ENCODE data around the gene ZSWIM7. TPM values are rescaled to one million over a fixed set of nuclear protein-coding genes. Genes with fewer than 3 reads are reported as not detected.

ZSWIM7 gene
- polyA plus RNA-seq, 3 donors, result 43.1 to 70.1 (median 67.1) TPM

DNA sequence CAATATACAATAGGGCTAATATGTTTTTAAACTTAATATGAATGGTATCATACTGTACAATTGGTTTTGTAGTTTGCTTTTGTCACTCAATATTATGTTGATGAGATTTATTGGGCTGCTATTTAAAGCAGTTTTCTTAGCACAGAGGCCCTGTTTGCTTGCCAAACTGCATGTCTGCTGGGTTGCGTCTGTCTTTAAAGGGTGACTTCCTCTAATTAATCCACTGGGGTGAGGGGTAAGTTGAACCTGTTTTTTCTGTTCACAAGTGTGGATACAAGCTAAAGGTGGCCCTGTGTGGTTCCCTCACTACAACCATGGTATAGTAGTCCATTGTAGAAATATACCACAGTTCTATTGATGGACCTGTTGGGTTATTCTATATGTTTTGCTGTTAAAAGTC is 19.8 kb upstream of the ZSWIM7 start:
- H3K4me3 ChIP-seq (replicated peaks in 1 of 3; ENCODE audit: low read depth in 2 of 3, low read length in 3 of 3), result no peak overlapping the region
- H3K27ac Mint-ChIP-seq, result no peak overlapping the region
- H3K27me3 ChIP-seq (ENCODE audit: control insufficient read depth in 2 of 2, insufficient read depth in 2 of 2, low read length in 2 of 2), result no peaks in the 10 kb centered on the region
- no peak overlapping the region for H3K9ac ChIP-seq (ENCODE audit: insufficient read depth, low read length, poor library complexity, severe bottlenecking)
- TF ChIP-seq, protein P1, sequence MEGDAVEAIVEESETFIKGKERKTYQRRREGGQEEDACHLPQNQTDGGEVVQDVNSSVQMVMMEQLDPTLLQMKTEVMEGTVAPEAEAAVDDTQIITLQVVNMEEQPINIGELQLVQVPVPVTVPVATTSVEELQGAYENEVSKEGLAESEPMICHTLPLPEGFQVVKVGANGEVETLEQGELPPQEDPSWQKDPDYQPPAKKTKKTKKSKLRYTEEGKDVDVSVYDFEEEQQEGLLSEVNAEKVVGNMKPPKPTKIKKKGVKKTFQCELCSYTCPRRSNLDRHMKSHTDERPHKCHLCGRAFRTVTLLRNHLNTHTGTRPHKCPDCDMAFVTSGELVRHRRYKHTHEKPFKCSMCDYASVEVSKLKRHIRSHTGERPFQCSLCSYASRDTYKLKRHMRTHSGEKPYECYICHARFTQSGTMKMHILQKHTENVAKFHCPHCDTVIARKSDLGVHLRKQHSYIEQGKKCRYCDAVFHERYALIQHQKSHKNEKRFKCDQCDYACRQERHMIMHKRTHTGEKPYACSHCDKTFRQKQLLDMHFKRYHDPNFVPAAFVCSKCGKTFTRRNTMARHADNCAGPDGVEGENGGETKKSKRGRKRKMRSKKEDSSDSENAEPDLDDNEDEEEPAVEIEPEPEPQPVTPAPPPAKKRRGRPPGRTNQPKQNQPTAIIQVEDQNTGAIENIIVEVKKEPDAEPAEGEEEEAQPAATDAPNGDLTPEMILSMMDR (IDR thresholded peaks at IDR 0.05), result no peak
- no peak for DNase-seq
- H3K9me3 Mint-ChIP-seq, result no peaks in the 10 kb centered on the region
- intact Hi-C loops (cut with micrococcal nuclease), result no loop called here
- H3K79me2 ChIP-seq (ENCODE audit: insufficient read depth, low read length), result peaks cover 18% of the 10 kb centered on the region
- no peaks in the 10 kb centered on the region for H3K4me1 ChIP-seq (ENCODE audit: control insufficient read depth in 1 of 2, insufficient read depth in 2 of 2, low read length in 2 of 2)
- H3K36me3 ChIP-seq (replicated peaks in 1 of 2; ENCODE audit: control insufficient read depth in 1 of 2, insufficient read depth in 2 of 2, low read length in 2 of 2), result peaks cover 32 to 83% of the 10 kb centered on the region in 2 donors
- H3K27me3 Mint-ChIP-seq (ENCODE audit: low read depth in 3 of 3), result no peaks in the 10 kb centered on the region
- peaks cover 9% of the 10 kb centered on the region for H4K20me1 ChIP-seq (ENCODE audit: insufficient read depth, low read length)
- H3K36me3 Mint-ChIP-seq, result peaks cover 38 to 76% of the 10 kb centered on the region in 2 donors
- no peak overlapping the region for H3K4me3 Mint-ChIP-seq
- WGBS (ENCODE audit: insufficient coverage), result no CpG with 5 or more reads among the region's 1 CpG
- H3K9me3 ChIP-seq (replicated peaks in 1 of 2; ENCODE audit: control insufficient read depth in 1 of 2, insufficient read depth in 1 of 2, low read length in 2 of 2), result no peaks in the 10 kb centered on the region
- no peak overlapping the region for H3K4me2 ChIP-seq (replicated peaks; ENCODE audit: extremely low read depth, low read length, poor library complexity, severe bottlenecking)
- no peaks in the 10 kb centered on the region for H3K4me1 Mint-ChIP-seq
- H3K27ac ChIP-seq (ENCODE audit: low read depth in 1 of 2, low read length in 2 of 2), result no peak overlapping the region
- H2AFZ ChIP-seq (ENCODE audit: insufficient read depth, low read depth, low read length, poor library complexity, severe bottlenecking), result no peak overlapping the region

DNA sequence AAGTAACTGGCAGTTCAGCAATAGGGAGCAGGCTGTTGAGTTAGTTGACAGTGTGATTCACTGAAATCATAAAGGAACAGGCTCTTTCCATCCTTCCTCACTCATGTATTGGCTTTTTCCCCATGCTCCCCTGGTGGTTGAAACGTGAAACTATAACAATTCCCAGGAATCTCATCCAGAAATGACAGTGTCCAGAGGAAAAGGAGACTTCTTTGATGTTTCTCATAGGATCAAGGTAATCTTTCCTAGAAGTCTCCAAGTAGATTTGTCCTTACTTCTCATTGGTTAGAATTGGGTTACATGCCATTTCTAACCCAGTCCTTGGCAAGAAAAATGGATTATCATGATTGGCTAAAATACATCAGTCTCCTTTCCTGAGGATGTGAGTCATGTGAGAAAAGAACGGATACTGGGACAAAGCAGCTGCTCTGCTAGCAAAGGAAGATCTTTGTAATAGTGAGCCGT is 14.5 kb upstream of the ZSWIM7 start:
- Histone ChIP-seq H3K9me3 (replicated peaks in 1 of 2; ENCODE audit: control insufficient read depth in 1 of 2, insufficient read depth in 1 of 2, low read length in 2 of 2) (no peaks in the 10 kb centered on the region), H3K27ac (ENCODE audit: low read depth in 1 of 2, low read length in 2 of 2) (no peak overlapping the region), H3K4me3 (replicated peaks in 1 of 3; ENCODE audit: low read depth in 2 of 3, low read length in 3 of 3) (no peak overlapping the region), H4K20me1 (ENCODE audit: insufficient read depth, low read length) (peaks cover 13% of the 10 kb centered on the region), H3K9ac (ENCODE audit: insufficient read depth, low read length, poor library complexity, severe bottlenecking) (no peak overlapping the region), H3K4me1 (ENCODE audit: control insufficient read depth in 1 of 2, insufficient read depth in 2 of 2, low read length in 2 of 2) (peaks cover 3 to 16% of the 10 kb centered on the region in 2 donors), H3K36me3 (replicated peaks in 1 of 2; ENCODE audit: control insufficient read depth in 1 of 2, insufficient read depth in 2 of 2, low read length in 2 of 2) (peaks cover 40 to 64% of the 10 kb centered on the region in 2 donors), H3K27me3 (ENCODE audit: control insufficient read depth in 2 of 2, insufficient read depth in 2 of 2, low read length in 2 of 2) (no peaks in the 10 kb centered on the region), H2AFZ (ENCODE audit: insufficient read depth, low read depth, low read length, poor library complexity, severe bottlenecking) (no peak overlapping the region), H3K79me2 (ENCODE audit: insufficient read depth, low read length) (peaks cover 18% of the 10 kb centered on the region), H3K4me2 (replicated peaks; ENCODE audit: extremely low read depth, low read length, poor library complexity, severe bottlenecking) (no peak overlapping the region)
- H3K9me3 Mint-ChIP-seq, result no peaks in the 10 kb centered on the region
- TF ChIP-seq, protein P1 (IDR thresholded peaks at IDR 0.05), result no peak
- no peak overlapping the region for H3K27ac Mint-ChIP-seq
- no CpG with 5 or more reads among the region's 3 CpGs for WGBS (ENCODE audit: insufficient coverage)
- no peak for DNase-seq
- H3K4me3 Mint-ChIP-seq, result no peak overlapping the region
- no peaks in the 10 kb centered on the region for H3K27me3 Mint-ChIP-seq (ENCODE audit: low read depth in 3 of 3)
- H3K36me3 Mint-ChIP-seq, result peaks cover 37 to 69% of the 10 kb centered on the region in 2 donors
- peaks cover 12% of the 10 kb centered on the region for H3K4me1 Mint-ChIP-seq
- intact Hi-C loops (cut with micrococcal nuclease), result no loop called here
